ENCODE data around the gene KLHL40.

Gene KLHL40

DNA sequence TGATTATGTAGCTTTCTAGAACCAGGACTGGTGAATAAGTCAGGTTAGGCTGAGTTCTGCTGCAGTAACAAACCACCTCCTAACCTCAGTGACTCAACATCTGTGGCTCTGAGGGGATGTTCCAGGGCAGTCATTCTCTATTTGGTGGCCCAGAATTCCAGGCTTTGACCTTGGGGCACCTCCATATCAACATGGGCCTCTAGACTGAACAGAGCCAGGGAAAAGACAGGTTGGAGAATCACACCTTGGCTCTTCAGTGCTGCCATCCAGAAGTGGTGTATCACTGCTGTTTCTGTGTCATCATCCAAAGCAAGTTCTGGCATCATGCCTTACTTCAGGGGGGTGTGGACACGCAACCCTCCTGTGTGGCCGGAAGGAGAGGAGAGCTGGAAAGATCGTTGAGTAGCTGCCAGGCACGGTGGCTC lies 16.5 kb upstream of the KLHL40 start:
- in situ Hi-C loops (cut with MboI; ENCODE audit: low sequenced_read_pairs, unreplicated experiment) = no loop called here
- TF ChIP-seq CTCF (IDR thresholded peaks at IDR 0.05; ENCODE audit: borderline replicate concordance, control extremely low read depth, extremely low read depth, insufficient read depth, missing control alignments) = no peak
- no peak for DNase-seq (ENCODE audit: low spot score)

GRCh38 chr3:42670051-42670576 lies 15.2 kb upstream of the KLHL40 start:
- no peak for DNase-seq (ENCODE audit: low spot score)
- TF ChIP-seq CTCF (IDR thresholded peaks at IDR 0.05; ENCODE audit: borderline replicate concordance, control extremely low read depth, extremely low read depth, insufficient read depth, missing control alignments) = no peak
- in situ Hi-C loops (cut with MboI; ENCODE audit: low sequenced_read_pairs, unreplicated experiment) = no loop called here

DNA sequence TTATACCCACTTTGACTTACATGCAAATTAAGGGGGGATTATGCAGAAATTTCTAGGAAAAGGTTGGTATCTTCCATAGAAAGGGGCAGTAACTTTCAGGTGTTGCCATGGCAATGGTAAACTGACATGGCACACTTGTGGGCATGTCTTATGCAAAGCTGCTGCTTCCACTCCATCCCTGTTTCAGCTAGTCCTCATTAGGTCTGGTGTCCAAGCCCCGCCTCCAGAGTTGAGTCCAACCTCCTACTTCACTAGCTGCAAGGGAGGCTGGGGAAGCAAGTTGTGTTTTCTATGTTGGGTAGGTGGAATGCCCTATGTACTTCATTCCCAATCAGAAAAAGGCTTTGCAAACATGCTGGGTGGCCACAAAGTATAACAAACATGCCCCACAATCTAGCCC lies 14.7 kb upstream of the KLHL40 start:
- in situ Hi-C loops (cut with MboI; ENCODE audit: low sequenced_read_pairs, unreplicated experiment) = no loop called here
- DNase-seq (ENCODE audit: low spot score) = no peak
- no peak for TF ChIP-seq CTCF (IDR thresholded peaks at IDR 0.05; ENCODE audit: borderline replicate concordance, control extremely low read depth, extremely low read depth, insufficient read depth, missing control alignments)

DNA sequence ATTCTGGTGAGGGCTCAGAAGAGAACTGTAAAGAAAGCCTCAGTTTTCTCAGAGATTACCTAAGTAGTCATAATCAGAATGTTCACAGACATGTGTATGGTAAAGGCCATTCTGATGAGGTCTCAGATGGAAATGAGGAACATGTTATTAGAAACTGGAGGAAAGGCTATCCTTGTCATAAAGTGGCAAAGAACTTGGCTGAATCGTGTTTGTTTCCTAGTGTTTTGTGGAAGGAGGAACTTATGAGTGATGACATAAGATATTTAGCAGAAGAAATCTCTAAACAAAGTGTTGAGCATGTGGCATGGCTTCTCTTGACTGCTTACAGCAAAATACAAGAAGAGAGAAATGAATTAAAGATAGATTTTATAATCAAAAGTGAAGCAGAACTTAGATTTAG lies 12.8 kb upstream of the KLHL40 start:
- no peak for TF ChIP-seq CTCF (IDR thresholded peaks at IDR 0.05; ENCODE audit: borderline replicate concordance, control extremely low read depth, extremely low read depth, insufficient read depth, missing control alignments)
- in situ Hi-C loops (cut with MboI; ENCODE audit: low sequenced_read_pairs, unreplicated experiment) = no loop called here
- DNase-seq (ENCODE audit: low spot score) = no peak

GRCh38 chr3:42673082-42673481 lies 12.3 kb upstream of the KLHL40 start:
- TF ChIP-seq CTCF (IDR thresholded peaks at IDR 0.05; ENCODE audit: borderline replicate concordance, control extremely low read depth, extremely low read depth, insufficient read depth, missing control alignments) = no peak
- no peak for DNase-seq (ENCODE audit: low spot score)
- in situ Hi-C loops (cut with MboI; ENCODE audit: low sequenced_read_pairs, unreplicated experiment) = no loop called here

DNA sequence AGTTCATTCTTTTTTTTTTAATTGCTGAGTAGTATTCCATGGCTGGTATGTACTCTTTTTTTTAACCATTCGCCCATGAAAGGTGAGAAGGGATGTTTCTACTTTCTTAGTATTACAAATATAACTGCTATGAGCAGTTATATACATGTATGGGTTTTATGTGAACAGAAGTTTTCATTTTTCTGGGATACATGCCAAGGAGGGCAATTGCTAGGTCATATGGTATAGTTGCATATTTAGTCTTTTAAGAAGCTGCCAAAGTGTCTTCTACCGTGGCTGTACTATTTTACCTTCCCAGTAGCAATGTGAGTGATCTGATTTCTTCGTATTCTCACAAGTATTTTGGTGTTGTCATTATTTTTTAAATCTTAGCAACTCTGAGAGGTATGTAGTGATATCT lies 11.2 kb upstream of the KLHL40 start:
- TF ChIP-seq CTCF (IDR thresholded peaks at IDR 0.05; ENCODE audit: borderline replicate concordance, control extremely low read depth, extremely low read depth, insufficient read depth, missing control alignments) = no peak
- in situ Hi-C loops (cut with MboI; ENCODE audit: low sequenced_read_pairs, unreplicated experiment) = no loop called here
- DNase-seq (ENCODE audit: low spot score) = no peak

DNA sequence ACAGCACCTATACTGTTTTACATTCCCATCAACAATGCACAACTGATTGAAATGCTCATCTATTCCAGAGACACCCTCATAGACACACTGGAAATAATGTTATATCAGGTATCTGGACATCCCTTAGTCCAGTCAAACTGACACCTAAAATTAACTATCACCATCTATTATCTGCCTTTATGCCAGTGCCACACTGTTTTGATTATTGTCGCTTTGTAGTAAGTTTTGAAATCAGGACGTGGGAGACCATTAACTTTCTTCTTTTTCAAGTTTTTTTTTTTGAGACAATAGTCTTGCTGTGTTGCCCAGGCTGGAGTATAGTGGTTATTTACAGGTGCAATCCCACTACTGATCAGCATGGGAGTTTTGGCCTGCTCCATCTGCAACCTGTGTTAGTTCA lies 9.4 kb upstream of the KLHL40 start:
- no peak for DNase-seq (ENCODE audit: low spot score)
- in situ Hi-C loops (cut with MboI; ENCODE audit: low sequenced_read_pairs, unreplicated experiment) = no loop called here
- no peak for TF ChIP-seq CTCF (IDR thresholded peaks at IDR 0.05; ENCODE audit: borderline replicate concordance, control extremely low read depth, extremely low read depth, insufficient read depth, missing control alignments)

Data from GM13976 (cell line).